SK-N-SH treated with all-trans-retinoic acid at 6 μM for 48 hours (cell line): ENCODE measurements around the gene CAPN1.

ENCODE experiments used
- ATAC-seq: fragments of 200-7000 bp; cut with Tn5 transposase; 3 replicates; pipeline ENCODE4 v1.9.1; 2020; ENCODE audit warnings: mild to moderate bottlenecking, moderate library complexity
- ARNTL ChIP-seq: fragments of 450-650 bp; formaldehyde crosslinking; IDR thresholded peaks from 2 replicates; pipeline ENCODE4 v1.5.0; 2020; ENCODE audit warnings: low read depth, mild to moderate bottlenecking, moderate library complexity, borderline replicate concordance
- BACH2 ChIP-seq: fragments of 250-450 bp; sonication (Bioruptor Pico); IDR thresholded peaks from 2 replicates; pipeline ENCODE4 v1.9.0; 2021; ENCODE audit warnings: mild to moderate bottlenecking, borderline replicate concordance
- CSDC2 ChIP-seq: fragments of 250-450 bp; sonication (Bioruptor Pico); IDR thresholded peaks from 2 replicates; pipeline ENCODE4 v1.5.0; 2020; ENCODE audit warnings: mild to moderate bottlenecking, moderate library complexity
- CSRNP3 ChIP-seq: fragments of 250-450 bp; sonication (Bioruptor Pico); IDR thresholded peaks from 2 replicates; pipeline ENCODE4 v1.5.1; 2021; ENCODE audit warnings: mild to moderate bottlenecking, moderate library complexity
- ESRRG ChIP-seq: fragments of 250-450 bp; sonication (Bioruptor Pico); IDR thresholded peaks from 2 replicates; pipeline ENCODE4 v1.6.1; 2021; ENCODE audit warnings: mild to moderate bottlenecking
- GLIS3 ChIP-seq: fragments of 250-450 bp; sonication (Bioruptor Pico); IDR thresholded peaks from 2 replicates; pipeline ENCODE4 v1.5.0; 2020; ENCODE audit warnings: mild to moderate bottlenecking, moderate library complexity
- ISL1 ChIP-seq: fragments of 250-450 bp; sonication (Bioruptor Pico); IDR thresholded peaks from 2 replicates; pipeline ENCODE4 v2.1.2; 2022; ENCODE audit warnings: mild to moderate bottlenecking, moderate library complexity
- OSR1 ChIP-seq: fragments of 250-450 bp; sonication (Bioruptor Pico); IDR thresholded peaks from 2 replicates; pipeline ENCODE4 v1.8.0; 2022; ENCODE audit warnings: moderate library complexity, mild to moderate bottlenecking, inconsistent platforms
- PPARA ChIP-seq: fragments of 250-450 bp; sonication (Bioruptor Pico); IDR thresholded peaks from 2 replicates; pipeline ENCODE4 v1.5.0; 2020; ENCODE audit warnings: mild to moderate bottlenecking, borderline replicate concordance
- RARB ChIP-seq: fragments of 250-450 bp; sonication (Bioruptor Pico); IDR thresholded peaks from 2 replicates; pipeline ENCODE4 v1.8.0; 2021; ENCODE audit warnings: mild to moderate bottlenecking, moderate library complexity
- SNAI2 ChIP-seq: fragments of 250-450 bp; sonication (Bioruptor Pico); IDR thresholded peaks from 2 replicates; pipeline ENCODE4 v1.5.0; 2020; ENCODE audit warnings: mild to moderate bottlenecking, moderate library complexity
- TCF4 ChIP-seq: fragments of 250-450 bp; sonication (Bioruptor Pico); IDR thresholded peaks from 2 replicates; pipeline ENCODE4 v1.8.0; 2021; ENCODE audit warnings: mild to moderate bottlenecking, moderate library complexity, borderline replicate concordance
- TOX ChIP-seq: fragments of 250-450 bp; sonication (Bioruptor Pico); IDR thresholded peaks from 2 replicates; pipeline ENCODE4 v1.8.0; 2021; ENCODE audit warnings: mild to moderate bottlenecking, moderate library complexity, borderline replicate concordance
- TSHZ2 ChIP-seq: fragments of 250-450 bp; sonication (Bioruptor Pico); IDR thresholded peaks from 2 replicates; pipeline ENCODE4 v1.5.0; 2020; ENCODE audit warnings: mild to moderate bottlenecking, moderate library complexity
- ZC3H10 ChIP-seq: fragments of 250-450 bp; sonication (Bioruptor Pico); IDR thresholded peaks from 2 replicates; pipeline ENCODE4 v1.5.1; 2021; ENCODE audit warnings: mild to moderate bottlenecking, moderate library complexity
- ZFP3 ChIP-seq: fragments of 250-450 bp; sonication (Bioruptor Pico); IDR thresholded peaks from 2 replicates; pipeline ENCODE4 v1.5.0; 2020; ENCODE audit warnings: mild to moderate bottlenecking, moderate library complexity
- ZFP30 ChIP-seq: fragments of 450-650 bp; formaldehyde crosslinking; IDR thresholded peaks from 2 replicates; pipeline ENCODE4 v1.5.0; 2022; ENCODE audit warnings: mild to moderate bottlenecking, moderate library complexity
- ZNF565 ChIP-seq: fragments of 450-650 bp; formaldehyde crosslinking; conservative IDR thresholded peaks from 2 replicates; pipeline ENCODE4 v1.5.0; 2020; ENCODE audit warnings: low read depth, mild to moderate bottlenecking, moderate library complexity
- ZNF8 ChIP-seq: fragments of 450-650 bp; formaldehyde crosslinking; IDR thresholded peaks from 2 replicates; pipeline ENCODE4 v1.5.0; 2020; ENCODE audit warnings: mild to moderate bottlenecking, moderate library complexity
- TF ChIP-seq, protein P1 (sequence below): fragments of 250-450 bp; sonication (Bioruptor Pico); IDR thresholded peaks from 2 replicates; pipeline ENCODE4 v1.5.1; 2020; ENCODE audit warnings: low read depth, mild to moderate bottlenecking, moderate library complexity
- TF ChIP-seq, protein P2 (sequence below): fragments of 250-450 bp; sonication (Bioruptor Pico); IDR thresholded peaks from 2 replicates; pipeline ENCODE4 v1.8.0; 2020; ENCODE audit warnings: mild to moderate bottlenecking, moderate library complexity, borderline replicate concordance
- TF ChIP-seq, protein P3 (sequence below): fragments of 250-450 bp; sonication (Bioruptor Pico); IDR thresholded peaks from 2 replicates; pipeline ENCODE4 v1.8.0; 2021; ENCODE audit warnings: low read depth, mild to moderate bottlenecking, moderate library complexity, borderline replicate concordance

Gene CAPN1

GRCh38 chr11:65219930-65220213 lies 38.1 kb downstream of the CAPN1 start:
- no peak; the same call in 2 of the 3 replicates for ATAC-seq
- no peak for TF ChIP-seq RARB
- TF ChIP-seq, protein P1, sequence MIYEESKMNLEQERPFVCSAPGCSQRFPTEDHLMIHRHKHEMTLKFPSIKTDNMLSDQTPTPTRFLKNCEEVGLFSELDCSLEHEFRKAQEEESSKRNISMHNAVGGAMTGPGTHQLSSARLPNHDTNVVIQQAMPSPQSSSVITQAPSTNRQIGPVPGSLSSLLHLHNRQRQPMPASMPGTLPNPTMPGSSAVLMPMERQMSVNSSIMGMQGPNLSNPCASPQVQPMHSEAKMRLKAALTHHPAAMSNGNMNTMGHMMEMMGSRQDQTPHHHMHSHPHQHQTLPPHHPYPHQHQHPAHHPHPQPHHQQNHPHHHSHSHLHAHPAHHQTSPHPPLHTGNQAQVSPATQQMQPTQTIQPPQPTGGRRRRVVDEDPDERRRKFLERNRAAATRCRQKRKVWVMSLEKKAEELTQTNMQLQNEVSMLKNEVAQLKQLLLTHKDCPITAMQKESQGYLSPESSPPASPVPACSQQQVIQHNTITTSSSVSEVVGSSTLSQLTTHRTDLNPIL: no peak
- no peak for TF ChIP-seq GLIS3 (CRISPR knock-in tag)
- TF ChIP-seq TOX (CRISPR knock-in tag): no peak
- no peak for TF ChIP-seq SNAI2 (CRISPR knock-in tag)
- TF ChIP-seq ZNF8 (CRISPR knock-in tag): no peak
- no peak for TF ChIP-seq ARNTL (CRISPR knock-in tag)
- no peak for TF ChIP-seq PPARA
- TF ChIP-seq ISL1 (CRISPR knock-in tag): no peak
- no peak for TF ChIP-seq ZNF565
- TF ChIP-seq, protein P2, sequence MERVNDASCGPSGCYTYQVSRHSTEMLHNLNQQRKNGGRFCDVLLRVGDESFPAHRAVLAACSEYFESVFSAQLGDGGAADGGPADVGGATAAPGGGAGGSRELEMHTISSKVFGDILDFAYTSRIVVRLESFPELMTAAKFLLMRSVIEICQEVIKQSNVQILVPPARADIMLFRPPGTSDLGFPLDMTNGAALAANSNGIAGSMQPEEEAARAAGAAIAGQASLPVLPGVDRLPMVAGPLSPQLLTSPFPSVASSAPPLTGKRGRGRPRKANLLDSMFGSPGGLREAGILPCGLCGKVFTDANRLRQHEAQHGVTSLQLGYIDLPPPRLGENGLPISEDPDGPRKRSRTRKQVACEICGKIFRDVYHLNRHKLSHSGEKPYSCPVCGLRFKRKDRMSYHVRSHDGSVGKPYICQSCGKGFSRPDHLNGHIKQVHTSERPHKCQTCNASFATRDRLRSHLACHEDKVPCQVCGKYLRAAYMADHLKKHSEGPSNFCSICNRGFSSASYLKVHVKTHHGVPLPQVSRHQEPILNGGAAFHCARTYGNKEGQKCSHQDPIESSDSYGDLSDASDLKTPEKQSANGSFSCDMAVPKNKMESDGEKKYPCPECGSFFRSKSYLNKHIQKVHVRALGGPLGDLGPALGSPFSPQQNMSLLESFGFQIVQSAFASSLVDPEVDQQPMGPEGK (CRISPR knock-in tag): no peak
- no peak for TF ChIP-seq ESRRG (CRISPR knock-in tag)
- no peak for TF ChIP-seq OSR1
- TF ChIP-seq, protein P3, sequence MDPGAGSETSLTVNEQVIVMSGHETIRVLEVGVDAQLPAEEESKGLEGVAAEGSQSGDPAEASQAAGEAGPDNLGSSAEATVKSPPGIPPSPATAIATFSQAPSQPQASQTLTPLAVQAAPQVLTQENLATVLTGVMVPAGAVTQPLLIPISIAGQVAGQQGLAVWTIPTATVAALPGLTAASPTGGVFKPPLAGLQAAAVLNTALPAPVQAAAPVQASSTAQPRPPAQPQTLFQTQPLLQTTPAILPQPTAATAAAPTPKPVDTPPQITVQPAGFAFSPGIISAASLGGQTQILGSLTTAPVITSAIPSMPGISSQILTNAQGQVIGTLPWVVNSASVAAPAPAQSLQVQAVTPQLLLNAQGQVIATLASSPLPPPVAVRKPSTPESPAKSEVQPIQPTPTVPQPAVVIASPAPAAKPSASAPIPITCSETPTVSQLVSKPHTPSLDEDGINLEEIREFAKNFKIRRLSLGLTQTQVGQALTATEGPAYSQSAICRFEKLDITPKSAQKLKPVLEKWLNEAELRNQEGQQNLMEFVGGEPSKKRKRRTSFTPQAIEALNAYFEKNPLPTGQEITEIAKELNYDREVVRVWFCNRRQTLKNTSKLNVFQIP (CRISPR knock-in tag): no peak
- TF ChIP-seq CSRNP3 (CRISPR knock-in tag): no peak
- TF ChIP-seq TSHZ2 (CRISPR knock-in tag): no peak
- TF ChIP-seq ZFP30 (CRISPR knock-in tag): no peak
- TF ChIP-seq ZC3H10 (CRISPR knock-in tag): no peak
- TF ChIP-seq TCF4 (CRISPR knock-in tag): no peak

DNA sequence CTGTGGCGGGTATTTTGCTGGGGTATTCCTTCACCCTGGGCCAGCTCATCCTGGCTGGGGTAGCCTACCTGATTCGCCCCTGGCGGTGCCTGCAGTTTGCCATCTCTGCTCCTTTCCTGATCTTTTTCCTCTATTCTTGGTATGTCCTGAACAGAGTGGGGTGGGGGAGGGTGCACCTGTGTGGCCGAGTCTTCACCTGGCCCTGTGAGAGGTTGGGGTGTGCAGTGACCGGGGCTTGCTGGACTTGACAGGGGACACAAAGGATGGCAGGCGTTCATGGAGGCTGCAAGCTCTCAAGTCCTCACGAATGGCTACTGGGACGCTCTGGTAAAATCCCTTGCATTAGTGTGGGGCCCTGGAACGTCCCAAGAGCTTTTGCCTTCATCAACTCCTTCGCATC lies 39.3 kb downstream of the CAPN1 start:
- TF ChIP-seq CSDC2 (CRISPR knock-in tag): no peak
- ATAC-seq: no peak

DNA sequence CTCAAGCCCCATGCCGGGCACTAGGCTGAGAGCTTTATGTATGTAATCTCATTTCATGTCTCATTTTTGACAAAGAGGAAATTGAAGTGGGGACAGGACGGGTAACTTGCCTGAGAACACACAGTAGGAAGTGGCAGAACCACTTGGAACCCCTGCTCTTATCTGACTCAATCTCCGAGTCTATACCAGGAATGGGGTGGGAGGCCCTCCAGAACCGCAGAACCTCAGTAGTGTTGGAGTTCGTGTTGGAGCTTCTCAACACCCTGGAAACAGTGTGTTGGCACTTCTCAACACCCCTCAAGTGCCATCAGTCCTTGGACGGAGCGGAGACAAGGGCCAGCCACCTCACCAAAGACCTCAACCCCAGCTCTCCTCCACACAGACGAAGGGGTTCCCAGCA lies 41.3 kb downstream of the CAPN1 start:
- no peak for ATAC-seq
- TF ChIP-seq ZNF565 (no peak), SNAI2 (CRISPR knock-in tag) (no peak), PPARA (no peak), ZFP3 (CRISPR knock-in tag) (no peak), TOX (CRISPR knock-in tag) (no peak), TCF4 (CRISPR knock-in tag) (no peak), ZFP30 (CRISPR knock-in tag) (no peak), ESRRG (CRISPR knock-in tag) (no peak), GLIS3 (CRISPR knock-in tag) (no peak), CSDC2 (CRISPR knock-in tag) (no peak), CSRNP3 (CRISPR knock-in tag) (no peak), BACH2 (CRISPR knock-in tag) (no peak), RARB (no peak), ZC3H10 (CRISPR knock-in tag) (no peak)
- TF ChIP-seq, protein P2 (CRISPR knock-in tag): no peak
- TF ChIP-seq, protein P3 (CRISPR knock-in tag): no peak
